Measurements from ENCODE around the gene RAB7B. TPM values are rescaled to one million over a fixed set of nuclear protein-coding genes. Genes with fewer than 3 reads are reported as not detected.

RAB7B gene
- total and polyA plus RNA-seq, 2 of the 13 experiments (the other 11 are each of a cell fraction or from before 2014, with no cell fraction given): 0.05 to 0.46 TPM

DNA sequence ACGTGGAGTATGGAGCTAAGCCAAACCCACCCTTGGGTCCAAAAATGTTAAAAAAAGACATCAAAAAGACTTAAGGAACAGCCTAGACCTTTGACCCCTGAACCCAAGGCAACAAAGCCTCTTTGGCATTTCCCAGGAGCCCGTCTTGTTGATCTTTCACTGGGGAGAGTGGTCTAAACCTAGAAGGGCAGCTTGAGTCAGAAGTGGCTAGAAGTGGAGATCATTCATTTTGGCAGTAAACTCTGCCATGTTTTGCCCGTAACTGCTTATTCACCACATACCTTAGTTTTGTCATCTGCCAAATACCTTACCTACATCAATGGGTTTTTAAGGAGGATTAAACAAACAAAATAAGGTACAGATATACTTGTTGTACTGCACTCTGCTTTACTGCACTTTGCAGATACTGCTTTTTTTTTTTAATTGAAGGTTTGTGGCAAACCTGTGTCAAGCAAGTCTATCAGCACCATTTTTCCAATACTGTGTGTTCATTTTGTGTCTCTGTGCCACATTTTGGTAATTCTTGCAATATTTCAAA lies 22.2 kb upstream of the RAB7B start:
- TF ChIP-seq TCF12 (IDR thresholded peaks at IDR 0.05) (no peak), TCF12 (CRISPR knock-in tag; IDR thresholded peaks at IDR 0.05) (no peak), ZMYM3 (CRISPR knock-in tag; IDR thresholded peaks at IDR 0.05) (no peak), FOXK1 (CRISPR knock-in tag; IDR thresholded peaks at IDR 0.05; ENCODE audit: borderline replicate concordance, low read depth) (no peak), SUZ12 (IDR thresholded peaks at IDR 0.05; ENCODE audit: low read depth, low read length) (no peak)
- no peak overlapping the region for H3K4me2 ChIP-seq (ENCODE audit: low read depth, low read length)
- H3K4me1 ChIP-seq (ENCODE audit: insufficient read depth, low read length): peaks cover 28% of the 10 kb centered on the region
- ATAC-seq (no peak), DNase-seq (ENCODE audit: low spot score) (no peak), FAIRE-seq (no peak)
- H4K20me1 ChIP-seq (ENCODE audit: insufficient read depth, low read length): no peaks in the 10 kb centered on the region
- no peaks in the 10 kb centered on the region for H3K79me2 ChIP-seq (ENCODE audit: insufficient read depth, low read length)
- H2AFZ ChIP-seq (ENCODE audit: low read length): no peak overlapping the region
- in situ Hi-C loops (cut with HindIII; ENCODE audit: extremely low pct_ligation_motif_present, low pct_unique_long_range_greater_than_20kb): loop anchor here (5.0 kb wide), 1 partner anchor 82 kb away; no protein-coding TSS in a partner anchor
- no peak overlapping the region for H3K4me3 ChIP-seq (replicated peaks in 1 of 3; ENCODE audit: insufficient read depth in 1 of 3, low read depth in 2 of 3, low read length in 3 of 3)
- H3K9me3 ChIP-seq (ENCODE audit: low read length): no peaks in the 10 kb centered on the region
- ChIA-PET POLR2A (no interaction called here), CTCF (ENCODE audit: low intra/inter-chr PET ratio, low total read pairs) (no interaction called here)
- 3% methylated on average over 3 of the region's 3 CpGs for WGBS (ENCODE audit: low lambda C conversion rate)
- intact Hi-C loops (cut with micrococcal nuclease; ENCODE audit: unreplicated experiment): no loop called here
- no peak overlapping the region for H3K9ac ChIP-seq (ENCODE audit: insufficient read depth, low read depth, low read length)
- BruUV-seq (replicated peaks): no TSS peak
- no peaks in the 10 kb centered on the region for H3K36me3 ChIP-seq (replicated peaks in 1 of 2; ENCODE audit: control insufficient read depth in 1 of 2, insufficient read depth in 2 of 2, low read length in 2 of 2)
- no peak overlapping the region for H3K27ac ChIP-seq (ENCODE audit: extremely low read length, insufficient read depth, low read length)
- peaks cover 0 to 22% of the 10 kb centered on the region in 2 experiments; a peak in 4 of 5 replicates for H3K27me3 ChIP-seq (ENCODE audit: control insufficient read depth in 1 of 2, insufficient read depth in 2 of 2, low read length in 2 of 2)

- H3K4me1 ChIP-seq (ENCODE audit: insufficient read depth, low read length): peaks cover 31% of the 10 kb centered on the region
- 26% methylated on average over 6 of the region's 11 CpGs for WGBS (ENCODE audit: low lambda C conversion rate)
- no peaks in the 10 kb centered on the region for H3K36me3 ChIP-seq (replicated peaks in 1 of 2; ENCODE audit: control insufficient read depth in 1 of 2, insufficient read depth in 2 of 2, low read length in 2 of 2)
- ChIA-PET POLR2A (no interaction called here), CTCF (ENCODE audit: low intra/inter-chr PET ratio, low total read pairs) (no interaction called here)
- BruUV-seq (replicated peaks): no TSS peak
- peaks cover 0 to 22% of the 10 kb centered on the region in 2 experiments; a peak in 3 of 5 replicates for H3K27me3 ChIP-seq (ENCODE audit: control insufficient read depth in 1 of 2, insufficient read depth in 2 of 2, low read length in 2 of 2)
- no peak within 1 kb of the TSS for H3K27ac ChIP-seq (ENCODE audit: extremely low read length, insufficient read depth, low read length)
- no peaks in the 10 kb centered on the region for H3K9me3 ChIP-seq (ENCODE audit: low read length)
- DNase-seq (ENCODE audit: low spot score): no peak
- intact Hi-C loops (cut with micrococcal nuclease; ENCODE audit: unreplicated experiment) (no loop called here), in situ Hi-C loops (cut with HindIII; ENCODE audit: extremely low pct_ligation_motif_present, low pct_unique_long_range_greater_than_20kb) (no loop called here)
- H4K20me1 ChIP-seq (ENCODE audit: insufficient read depth, low read length): no peaks in the 10 kb centered on the region
- H3K79me2 ChIP-seq (ENCODE audit: insufficient read depth, low read length): no peaks in the 10 kb centered on the region
- peak; percentile 54 for ATAC-seq
- no peak for FAIRE-seq
- H3K4me3 ChIP-seq (replicated peaks in 1 of 3; ENCODE audit: insufficient read depth in 1 of 3, low read depth in 2 of 3, low read length in 3 of 3): no peak within 1 kb of the TSS; a peak in 1 of 6 replicates
- no peak within 1 kb of the TSS for H2AFZ ChIP-seq (ENCODE audit: low read length)
- H3K4me2 ChIP-seq (ENCODE audit: low read depth, low read length): peak within 1 kb of the TSS; percentile 12; the same call in 1 of the 2 replicates
- TF ChIP-seq GZF1 (CRISPR knock-in tag; IDR thresholded peaks at IDR 0.05): peak; percentile 26; the same call in 1 of the 2 replicates
- TF ChIP-seq, protein P1, sequence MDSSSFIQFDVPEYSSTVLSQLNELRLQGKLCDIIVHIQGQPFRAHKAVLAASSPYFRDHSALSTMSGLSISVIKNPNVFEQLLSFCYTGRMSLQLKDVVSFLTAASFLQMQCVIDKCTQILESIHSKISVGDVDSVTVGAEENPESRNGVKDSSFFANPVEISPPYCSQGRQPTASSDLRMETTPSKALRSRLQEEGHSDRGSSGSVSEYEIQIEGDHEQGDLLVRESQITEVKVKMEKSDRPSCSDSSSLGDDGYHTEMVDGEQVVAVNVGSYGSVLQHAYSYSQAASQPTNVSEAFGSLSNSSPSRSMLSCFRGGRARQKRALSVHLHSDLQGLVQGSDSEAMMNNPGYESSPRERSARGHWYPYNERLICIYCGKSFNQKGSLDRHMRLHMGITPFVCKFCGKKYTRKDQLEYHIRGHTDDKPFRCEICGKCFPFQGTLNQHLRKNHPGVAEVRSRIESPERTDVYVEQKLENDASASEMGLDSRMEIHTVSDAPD (CRISPR knock-in tag; IDR thresholded peaks at IDR 0.05): no peak
- H3K9ac ChIP-seq (ENCODE audit: insufficient read depth, low read depth, low read length): no peak within 1 kb of the TSS
Measured at GRCh38 chr1:206023695-206024094, 20.5 kb upstream of the RAB7B start, which contains the start of gene CTSE. Gene CTSE (minus strand): TSS chr1:206023895. CDS start chr1:206023791, 104 bp downstream.
